GM19238 (cell line): Measurements from ENCODE around the gene ZC3H18.

ENCODE experiments used
- DNase-seq: peaks from one replicate; pipeline ENCODE4 v3.0.0; 2011; ENCODE audit warnings: low spot score; ENCODE audit not compliant: insufficient read length

Gene ZC3H18

DNA sequence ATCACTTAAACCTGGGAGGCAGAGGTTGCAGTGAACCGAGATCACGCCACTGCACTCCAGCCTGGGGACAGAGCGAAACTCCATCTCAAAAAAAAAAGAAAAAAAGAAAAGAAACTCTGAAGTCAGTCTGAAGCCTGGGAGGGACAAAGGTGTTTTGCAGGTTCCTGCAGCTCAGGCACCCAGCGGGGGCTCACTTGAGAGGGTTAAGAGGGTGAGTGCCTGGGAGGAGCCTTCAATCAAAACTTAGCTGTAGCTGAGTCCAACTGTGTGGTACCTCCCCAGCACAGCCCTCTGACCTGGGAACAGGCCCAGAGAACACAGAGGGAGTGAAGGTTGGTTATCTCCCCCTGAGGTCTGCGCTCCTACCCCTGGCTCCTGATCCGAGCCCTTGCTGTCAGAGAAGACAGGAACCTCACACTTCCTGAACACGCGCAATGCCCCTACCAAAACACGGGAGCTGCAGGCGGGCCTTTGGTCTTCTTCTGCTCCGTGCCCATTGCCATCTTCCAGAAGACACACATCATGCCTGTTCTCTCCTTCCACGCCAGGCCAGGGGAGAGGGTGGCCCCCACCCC lies 20.4 kb upstream of the ZC3H18 start:
- no peak for DNase-seq

DNA sequence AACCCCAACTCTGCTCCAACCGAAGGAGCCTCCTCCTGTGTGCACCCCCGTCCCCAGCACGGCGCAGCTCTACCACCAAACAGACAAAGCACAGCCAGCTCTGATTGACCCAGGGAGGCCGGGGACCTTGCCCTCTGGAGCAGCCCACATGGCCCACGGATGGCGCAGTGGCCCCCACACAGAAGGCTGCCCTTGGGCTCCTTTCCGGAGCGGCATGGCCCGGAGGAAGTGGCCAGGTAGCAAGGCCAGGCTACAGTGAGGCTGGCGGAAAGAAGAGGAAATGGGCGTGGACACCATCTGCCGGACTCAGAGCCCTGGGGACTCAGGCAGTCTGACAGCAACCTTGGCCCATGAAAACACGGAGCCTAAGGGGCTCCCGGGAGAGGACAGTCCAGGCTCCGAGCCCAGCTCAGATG lies 19.9 kb upstream of the ZC3H18 start:
- no peak for DNase-seq

DNA sequence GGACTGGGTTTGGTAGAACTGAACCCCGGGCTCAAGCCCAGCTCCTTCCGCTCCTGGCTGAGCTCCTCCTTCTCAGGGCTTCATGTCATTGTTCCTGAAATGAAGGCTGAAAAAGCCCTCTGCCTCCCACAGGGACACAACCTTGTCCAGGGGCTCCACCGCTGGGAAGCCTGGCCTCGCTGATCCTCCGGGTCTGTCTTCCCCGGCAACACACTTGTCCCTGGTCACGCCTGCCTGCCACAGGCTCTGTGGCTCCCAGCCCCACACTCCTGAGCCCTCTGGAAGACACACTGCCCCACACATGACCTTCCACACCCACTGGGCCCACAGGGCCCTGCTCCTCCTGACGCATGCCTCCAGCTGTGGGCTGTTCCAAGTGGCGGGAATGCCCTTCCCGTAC lies 18.0 kb upstream of the ZC3H18 start:
- no peak for DNase-seq

DNA sequence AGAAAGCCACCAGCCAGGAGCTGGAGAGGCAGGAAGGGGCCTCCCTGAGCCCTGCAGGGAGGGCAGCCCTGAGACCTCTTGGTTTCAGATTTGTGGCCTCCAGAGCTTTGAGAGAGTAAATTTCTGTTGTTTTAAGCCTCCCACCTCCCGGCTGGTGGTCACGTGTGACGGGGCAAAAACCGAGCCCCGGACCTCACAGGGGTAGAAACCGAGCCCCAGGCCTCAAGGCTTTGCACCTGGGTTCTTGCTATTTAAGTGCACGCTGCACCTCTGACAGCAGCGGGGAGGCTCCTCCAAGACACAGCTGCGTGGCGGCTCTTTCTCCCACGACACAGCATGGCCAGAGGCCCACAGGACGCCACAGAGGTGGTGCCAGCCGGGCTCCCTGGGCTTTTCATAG lies 17.4 kb upstream of the ZC3H18 start:
- no peak for DNase-seq

DNA sequence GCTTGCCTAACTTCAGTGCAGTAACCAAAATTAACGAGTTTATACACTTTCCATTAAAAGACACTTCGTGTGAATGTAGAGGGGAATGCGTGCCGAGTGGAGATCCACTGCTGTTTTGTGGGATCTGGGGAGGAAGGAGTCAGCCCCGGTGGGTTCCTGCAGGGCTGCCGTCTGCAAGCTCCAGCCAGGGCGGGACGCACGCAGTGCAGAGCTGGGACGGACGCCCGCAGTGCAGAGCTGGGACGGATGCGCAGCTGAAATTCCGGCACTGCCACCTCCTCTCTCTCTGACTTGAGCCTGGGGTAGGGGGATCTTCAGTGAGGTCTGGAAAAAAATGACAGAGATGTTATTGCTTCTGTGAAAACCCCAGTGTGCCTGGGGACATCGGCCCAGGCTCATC lies 16.5 kb upstream of the ZC3H18 start:
- no peak for DNase-seq

- DNase-seq = no peak
Measured at GRCh38 chr16:88554711-88555264, 15.4 kb upstream of the ZC3H18 start.

DNA sequence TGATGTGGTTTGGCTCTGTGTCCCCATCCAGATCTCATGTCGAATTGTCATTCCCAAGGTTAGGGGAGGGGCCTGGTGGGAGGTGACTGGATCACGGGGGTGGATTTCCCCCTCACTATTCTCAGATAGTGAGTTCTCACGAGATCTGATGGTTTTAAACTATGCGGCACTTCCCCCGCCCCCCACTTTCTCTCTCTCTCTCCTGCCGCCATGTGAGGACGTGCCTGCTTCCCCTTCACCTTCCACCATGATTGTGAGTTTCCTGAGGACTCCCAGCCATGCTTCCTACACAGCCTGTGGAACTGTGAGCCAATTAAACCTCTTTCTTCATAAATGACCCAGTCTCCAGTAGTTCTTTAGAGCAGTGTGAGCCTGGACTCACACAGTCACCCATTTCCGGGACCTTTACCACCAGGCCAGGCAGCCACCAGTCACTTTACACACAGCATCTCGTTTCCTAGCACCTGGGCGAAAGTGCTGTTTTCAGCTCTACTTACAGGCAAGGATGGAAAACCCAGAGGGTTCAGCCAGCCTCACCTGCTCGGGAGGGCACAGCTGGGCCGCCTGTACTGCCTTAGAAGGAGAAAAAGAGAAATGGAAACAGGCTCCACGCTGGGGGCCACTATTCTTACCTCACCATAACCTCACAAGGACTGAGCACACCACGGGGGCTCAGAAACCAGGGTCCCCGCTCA lies 13.8 kb upstream of the ZC3H18 start:
- DNase-seq = no peak

GRCh38 chr16:88558457-88559442 lies 11.5 kb upstream of the ZC3H18 start:
- DNase-seq = no peak

DNA sequence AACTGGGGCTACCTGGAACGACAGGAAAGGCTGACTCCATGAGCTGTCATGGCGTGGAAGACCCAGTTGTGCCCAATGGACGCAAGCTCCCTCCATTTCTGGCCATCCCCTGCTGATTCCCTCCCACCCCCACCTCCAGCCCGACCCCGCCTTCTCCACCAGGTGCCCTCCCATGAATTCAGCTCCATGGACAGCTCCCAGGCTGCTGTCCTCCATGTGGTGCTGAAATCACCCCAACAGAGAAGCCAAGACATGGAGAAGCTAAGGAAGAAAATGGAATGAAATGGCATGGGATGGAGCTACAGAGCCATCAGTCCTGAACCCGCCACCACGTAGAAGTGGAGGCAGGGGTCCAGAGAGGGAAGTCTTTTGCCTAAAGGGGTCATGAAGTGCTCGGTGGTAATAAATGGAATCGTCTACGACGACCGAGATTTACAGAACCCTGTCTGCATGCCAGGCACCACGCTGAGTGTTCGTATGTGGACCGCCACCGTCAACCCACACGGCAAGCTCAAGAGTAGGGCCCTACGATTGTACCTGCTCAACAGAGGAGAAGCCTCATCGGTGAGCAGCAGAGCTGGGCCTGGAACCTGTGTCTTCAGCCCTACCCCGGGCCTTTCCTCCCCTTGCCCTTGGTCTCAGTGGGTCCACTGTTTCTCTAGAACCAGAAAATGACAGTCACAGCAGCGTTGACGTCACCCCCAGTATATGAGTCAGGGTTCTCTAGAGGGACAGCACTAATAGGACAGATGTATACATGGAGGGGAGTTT lies 9.3 kb upstream of the ZC3H18 start:
- DNase-seq = no peak

DNA sequence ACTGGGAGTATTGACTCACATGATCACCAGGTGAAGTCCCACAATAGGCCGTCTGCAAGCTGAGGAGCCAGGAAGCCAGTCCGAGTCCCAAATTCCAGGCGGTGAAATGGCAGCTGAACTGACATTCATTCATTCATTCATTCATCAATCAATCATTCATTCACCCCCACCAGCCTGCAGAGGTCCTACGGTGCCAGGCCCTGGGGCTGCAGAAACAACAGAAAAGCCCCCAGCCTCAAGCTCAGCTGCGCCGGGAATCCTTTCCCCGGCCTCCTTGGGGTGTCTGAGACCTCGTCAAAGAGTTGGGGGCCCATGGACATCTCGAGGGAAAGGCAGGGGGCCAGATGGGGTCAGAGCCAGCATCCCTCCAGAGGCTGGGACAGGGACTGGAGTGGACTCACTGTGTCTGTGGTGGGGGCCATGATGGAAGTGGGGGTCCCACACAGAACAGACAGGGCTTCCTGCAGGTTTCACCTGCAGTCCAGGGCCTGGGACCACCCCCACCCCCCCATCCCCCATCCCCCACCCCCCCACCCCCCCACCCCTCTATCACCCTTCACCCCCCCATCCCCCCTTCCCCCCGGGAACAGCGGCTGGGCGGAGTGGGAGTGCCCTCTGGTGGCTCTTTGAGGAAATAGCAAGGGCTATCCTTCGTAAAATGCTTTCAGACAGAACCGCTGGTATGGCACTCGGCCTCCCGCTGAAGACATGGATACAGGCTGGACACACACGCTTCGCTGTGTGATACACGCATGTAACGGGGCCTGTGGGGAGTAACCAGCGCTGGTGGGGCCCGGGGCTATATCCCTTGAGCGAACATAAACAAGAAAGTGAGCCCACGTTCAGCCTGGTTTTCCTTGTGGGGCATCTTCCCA lies 8.5 kb upstream of the ZC3H18 start:
- peak; percentile 68 for DNase-seq

DNA sequence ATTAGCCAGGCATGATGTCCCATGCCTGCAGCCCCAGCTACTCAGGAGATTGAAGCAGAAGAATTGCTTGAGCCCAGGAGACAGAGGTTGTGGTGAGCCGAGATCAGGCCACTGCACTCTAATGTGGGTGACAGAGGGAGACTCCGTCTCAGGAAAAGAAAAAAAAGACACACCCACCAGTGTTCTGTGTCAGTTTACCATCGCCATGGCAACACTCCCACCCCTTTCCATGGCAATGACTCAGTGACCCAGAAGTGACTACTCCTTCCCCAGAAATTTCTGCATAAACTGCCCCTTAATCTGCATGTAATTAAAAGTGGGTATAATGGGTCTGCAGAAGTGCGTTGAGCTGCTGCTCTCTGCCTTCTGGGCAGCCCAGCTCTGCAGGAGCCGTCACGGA lies 4.0 kb upstream of the ZC3H18 start:
- no peak for DNase-seq

GRCh38 chr16:88568710-88569613 lies 1.2 kb upstream of the ZC3H18 start:
- no peak for DNase-seq

DNA sequence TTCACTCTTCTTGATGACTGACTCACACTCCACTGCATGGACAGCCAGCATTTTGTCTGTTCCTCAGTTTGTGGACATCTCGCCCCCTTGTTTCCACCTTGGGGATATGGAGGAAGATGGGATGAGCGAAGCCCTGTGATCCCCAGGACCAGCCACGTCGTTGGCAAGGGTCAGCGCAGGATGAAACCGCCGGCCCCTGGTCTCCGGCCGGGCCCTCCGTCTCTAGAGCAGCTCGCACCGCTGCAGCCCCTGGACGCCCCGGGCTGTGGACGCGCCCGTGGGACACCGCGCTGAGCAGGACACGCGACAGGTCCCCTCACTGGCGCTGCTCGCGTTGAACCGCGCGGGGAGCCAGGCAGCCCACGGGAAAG lies 604 bp upstream of the ZC3H18 start:
- DNase-seq = no peak

DNA sequence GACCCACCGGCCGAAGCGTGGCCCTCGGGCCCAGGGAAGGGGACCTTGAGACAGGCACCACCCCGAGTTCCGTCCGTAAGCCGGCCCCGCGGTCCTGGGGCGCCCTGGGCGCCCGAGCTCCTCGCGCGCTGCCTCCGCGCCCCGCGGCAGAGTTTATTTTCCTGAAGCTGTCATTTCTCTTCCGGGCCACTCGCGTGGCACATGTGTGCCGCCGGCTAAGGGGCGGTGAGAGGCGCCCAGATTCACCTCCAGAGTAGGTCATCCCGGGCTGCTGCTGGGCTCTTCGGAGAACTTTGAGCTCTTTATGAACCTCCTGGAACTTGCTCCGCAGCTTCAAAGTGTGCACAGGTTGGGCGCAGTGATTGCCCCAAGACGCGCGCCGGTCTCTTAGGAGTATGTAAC lies 489 bp downstream of the ZC3H18 start:
- no peak for DNase-seq

GRCh38 chr16:88575251-88575650 lies 5.0 kb downstream of the ZC3H18 start:
- DNase-seq = no peak

GRCh38 chr16:88576307-88576706 lies 6.1 kb downstream of the ZC3H18 start:
- DNase-seq = no peak

DNA sequence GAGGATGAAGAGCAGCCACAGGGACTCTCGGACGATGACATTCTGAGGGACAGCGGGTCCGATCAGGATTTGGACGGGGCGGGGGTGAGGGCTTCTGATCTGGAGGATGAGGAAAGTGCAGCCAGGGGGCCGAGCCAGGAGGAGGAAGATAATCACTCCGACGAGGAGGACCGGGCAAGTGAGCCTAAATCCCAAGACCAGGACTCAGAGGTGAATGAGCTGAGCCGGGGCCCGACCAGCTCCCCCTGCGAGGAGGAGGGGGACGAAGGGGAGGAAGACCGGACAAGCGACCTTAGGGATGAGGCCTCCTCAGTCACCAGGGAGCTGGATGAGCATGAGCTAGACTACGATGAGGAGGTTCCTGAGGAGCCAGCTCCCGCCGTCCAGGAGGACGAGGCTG lies 7.0 kb downstream of the ZC3H18 start:
- DNase-seq = no peak

DNA sequence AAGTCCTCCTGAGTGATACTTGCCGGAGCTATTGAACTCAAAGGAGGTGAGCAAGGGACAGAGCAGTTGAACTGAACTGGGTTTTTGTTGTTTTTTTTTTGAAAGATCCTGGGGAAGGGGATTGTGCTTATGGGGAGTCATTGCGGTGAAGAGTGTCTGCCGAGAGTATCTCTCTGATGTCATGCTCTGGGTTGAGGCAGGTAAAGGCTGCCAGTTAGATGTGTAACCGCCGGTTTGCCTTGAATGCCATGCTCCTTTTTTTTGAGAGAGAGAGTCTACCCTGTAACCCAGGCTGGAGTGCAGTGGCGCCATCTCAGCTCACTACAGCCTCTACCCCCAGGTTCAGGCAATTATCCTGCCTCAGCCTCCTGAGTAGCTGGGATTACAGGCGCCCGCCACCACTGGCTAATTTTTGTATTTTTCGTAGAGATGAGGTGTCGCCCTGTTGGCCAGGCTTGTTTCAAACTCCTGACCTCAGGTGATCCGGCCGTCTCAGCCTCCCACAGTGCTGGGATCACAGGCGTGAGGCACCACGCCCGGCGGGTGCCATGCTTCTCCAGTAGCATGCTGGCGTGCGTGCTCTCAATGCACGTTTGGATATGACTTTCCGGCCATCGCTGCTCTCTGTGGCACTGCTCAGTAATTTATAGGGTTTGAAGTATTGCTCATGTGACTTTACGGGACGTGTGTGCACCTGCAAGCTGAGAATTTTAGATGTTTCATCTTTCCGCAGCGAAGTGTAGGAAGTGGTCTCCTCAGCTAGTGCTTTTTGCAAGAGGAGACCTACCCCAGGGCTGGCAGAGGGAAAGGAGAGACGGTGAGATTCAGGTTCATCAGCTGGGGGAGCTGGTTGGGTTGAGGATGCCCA lies 8.5 kb downstream of the ZC3H18 start:
- DNase-seq = no peak
